ENCODE results near the gene SPDYE2B. TPM values are rescaled to one million over a fixed set of nuclear protein-coding genes. Genes with fewer than 3 reads are reported as not detected.
"Not testable (repeated sequence)": the region's sequence is repeated elsewhere in the genome, so short reads cannot be mapped to it uniquely, and the experiment has no call there.

The SPDYE2B gene
- total and polyA plus RNA-seq, 9 of the 15 experiments (the other 6 are each of a cell fraction or from before 2014, with no cell fraction given), result not detected

DNA sequence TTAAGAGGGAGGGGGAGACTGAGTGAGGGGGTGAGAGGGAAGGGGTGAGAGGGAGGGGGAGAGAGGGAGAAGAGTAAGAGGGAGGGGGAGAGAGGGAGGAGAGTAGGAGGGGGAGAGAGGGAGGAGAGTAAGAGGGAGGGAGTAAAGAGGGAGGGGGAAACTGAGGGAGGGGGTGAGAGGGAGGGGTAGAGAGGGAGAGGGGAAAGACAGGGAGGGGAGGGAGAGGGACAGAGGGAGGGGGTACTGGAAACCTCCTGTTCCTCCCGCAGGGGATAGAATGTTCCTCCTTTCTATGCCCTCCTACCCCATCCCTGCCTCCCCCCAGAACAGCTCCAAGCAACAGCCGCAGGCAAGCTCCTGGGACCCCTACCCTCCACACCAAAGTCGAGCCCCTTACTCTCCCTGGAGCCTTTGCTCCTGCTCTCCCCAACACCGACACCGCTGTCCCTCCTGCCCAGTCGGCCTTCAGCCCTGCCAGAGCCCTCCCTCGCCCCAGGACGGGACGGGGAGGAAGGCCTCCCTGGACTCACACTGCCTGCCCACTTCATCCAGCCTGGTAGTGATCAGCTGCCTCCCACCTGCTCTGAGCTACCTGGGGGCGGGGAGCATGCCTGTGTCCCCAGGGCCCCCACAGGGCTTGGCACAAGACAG lies 38.3 kb upstream of the SPDYE2B start:
- BruUV-seq (replicated peaks); intact Hi-C loops (cut with micrococcal nuclease); ATAC-seq; CTCF ChIA-PET (ENCODE audit: low intra/inter-chr PET ratio); H3K9me1 ChIP-seq (ENCODE audit: control insufficient read depth, insufficient read depth, low read length); H3K9me3 ChIP-seq (replicated peaks; ENCODE audit: control insufficient read depth, insufficient read depth, low read depth, low read length); H3K4me2 ChIP-seq (ENCODE audit: insufficient read depth, low read length); H4K20me1 ChIP-seq (replicated peaks; ENCODE audit: control insufficient read depth, insufficient read depth, low read length); POLR2A ChIA-PET; H3K27ac ChIP-seq (ENCODE audit: extremely low read depth, low read depth, low read length); FAIRE-seq; in situ Hi-C loops (cut with MboI); H3K79me2 ChIP-seq (ENCODE audit: control insufficient read depth, insufficient read depth, low read length); H3K36me3 ChIP-seq (ENCODE audit: control insufficient read depth, insufficient read depth, low read length); H2AFZ ChIP-seq (ENCODE audit: low read depth, low read length); H3K4me1 ChIP-seq (replicated peaks in 1 of 2; ENCODE audit: control insufficient read depth in 2 of 2, insufficient read depth in 2 of 2, low read length in 2 of 2); H3K4me3 ChIP-seq; H3K27me3 ChIP-seq (ENCODE audit: control insufficient read depth in 2 of 2, insufficient read depth in 2 of 2, low read length in 2 of 2): not testable (repeated sequence)
- peak in 1 of 4 experiments; percentile 37 for DNase-seq (ENCODE audit: extremely low read depth in 1 of 4, low spot score in 3 of 4)
- TF ChIP-seq, protein P1, sequence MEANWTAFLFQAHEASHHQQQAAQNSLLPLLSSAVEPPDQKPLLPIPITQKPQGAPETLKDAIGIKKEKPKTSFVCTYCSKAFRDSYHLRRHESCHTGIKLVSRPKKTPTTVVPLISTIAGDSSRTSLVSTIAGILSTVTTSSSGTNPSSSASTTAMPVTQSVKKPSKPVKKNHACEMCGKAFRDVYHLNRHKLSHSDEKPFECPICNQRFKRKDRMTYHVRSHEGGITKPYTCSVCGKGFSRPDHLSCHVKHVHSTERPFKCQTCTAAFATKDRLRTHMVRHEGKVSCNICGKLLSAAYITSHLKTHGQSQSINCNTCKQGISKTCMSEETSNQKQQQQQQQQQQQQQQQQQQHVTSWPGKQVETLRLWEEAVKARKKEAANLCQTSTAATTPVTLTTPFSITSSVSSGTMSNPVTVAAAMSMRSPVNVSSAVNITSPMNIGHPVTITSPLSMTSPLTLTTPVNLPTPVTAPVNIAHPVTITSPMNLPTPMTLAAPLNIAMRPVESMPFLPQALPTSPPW (CRISPR knock-in tag; IDR thresholded peaks at IDR 0.05), result peak; percentile 26; the same call in 1 of the 2 replicates
- WGBS (ENCODE audit: insufficient coverage, low coverage, missing lambda C conversion rate), result 51% methylated on average over 7 of the region's 10 CpGs
- peak overlapping the region in 1 of 2 experiments; percentile 74; a peak in 1 of 4 replicates for H3K9ac ChIP-seq (ENCODE audit: insufficient read depth in 1 of 2, low read depth in 2 of 2, low read length in 2 of 2)

DNA sequence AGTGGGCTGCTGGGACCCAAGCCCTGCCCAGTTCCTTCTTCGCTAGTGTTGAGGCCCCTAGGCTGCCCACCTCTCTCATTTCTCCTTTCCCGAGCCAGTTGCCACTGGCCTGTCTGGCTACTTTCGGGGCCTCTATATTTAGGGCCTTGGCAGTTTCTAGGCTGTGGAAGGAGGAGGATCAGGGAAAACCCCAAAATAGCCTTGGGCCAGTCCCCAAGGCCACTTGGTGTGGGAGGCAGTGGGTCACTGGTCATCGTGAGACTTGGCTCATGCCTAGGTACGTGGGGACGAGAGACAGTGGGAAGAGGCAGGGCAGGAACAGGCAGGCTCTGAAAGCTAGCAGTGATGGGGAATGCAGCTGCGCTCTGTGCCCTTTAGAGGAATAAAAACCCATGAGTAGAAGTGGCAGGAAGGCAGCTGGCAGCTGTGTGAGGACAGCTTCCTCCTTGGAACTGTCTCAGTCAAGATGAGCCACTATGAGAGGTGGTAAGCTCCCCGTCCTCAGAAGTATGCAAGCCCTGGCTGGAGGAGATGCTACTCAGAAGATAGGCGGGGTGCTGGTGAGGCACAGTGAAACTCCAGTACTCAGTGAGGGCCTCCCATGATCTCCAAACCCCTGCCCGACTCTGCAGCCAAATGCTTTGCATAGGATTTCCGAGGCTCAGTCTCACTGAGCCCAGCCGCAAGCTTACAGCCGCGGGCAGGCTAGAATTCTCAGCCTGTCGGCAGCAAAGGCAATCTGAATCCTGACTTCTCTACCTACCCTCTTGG lies 36.4 kb upstream of the SPDYE2B start:
- H3K4me1 ChIP-seq (replicated peaks in 1 of 2; ENCODE audit: control insufficient read depth in 2 of 2, insufficient read depth in 2 of 2, low read length in 2 of 2); H3K9ac ChIP-seq (ENCODE audit: insufficient read depth in 1 of 2, low read depth in 2 of 2, low read length in 2 of 2); H3K36me3 ChIP-seq (ENCODE audit: control insufficient read depth, insufficient read depth, low read length); H3K27ac ChIP-seq (ENCODE audit: extremely low read depth, low read depth, low read length); H3K4me3 ChIP-seq; H2AFZ ChIP-seq (ENCODE audit: low read depth, low read length); BruUV-seq (replicated peaks); H3K9me1 ChIP-seq (ENCODE audit: control insufficient read depth, insufficient read depth, low read length); in situ Hi-C loops (cut with MboI); intact Hi-C loops (cut with micrococcal nuclease); H3K9me3 ChIP-seq (replicated peaks; ENCODE audit: control insufficient read depth, insufficient read depth, low read depth, low read length); DNase-seq (ENCODE audit: extremely low read depth in 1 of 4, low spot score in 3 of 4); H3K27me3 ChIP-seq (ENCODE audit: control insufficient read depth in 2 of 2, insufficient read depth in 2 of 2, low read length in 2 of 2); H3K4me2 ChIP-seq (ENCODE audit: insufficient read depth, low read length); FAIRE-seq; CTCF ChIA-PET (ENCODE audit: low intra/inter-chr PET ratio); H4K20me1 ChIP-seq (replicated peaks; ENCODE audit: control insufficient read depth, insufficient read depth, low read length); ATAC-seq; POLR2A ChIA-PET; H3K79me2 ChIP-seq (ENCODE audit: control insufficient read depth, insufficient read depth, low read length): not testable (repeated sequence)
- TF ChIP-seq RBM25 (IDR thresholded peaks at IDR 0.05; ENCODE audit: low read depth, low read length, severe bottlenecking), result peak; percentile 9
- WGBS (ENCODE audit: insufficient coverage, low coverage, missing lambda C conversion rate), result 64% methylated on average over 3 of the region's 15 CpGs

DNA sequence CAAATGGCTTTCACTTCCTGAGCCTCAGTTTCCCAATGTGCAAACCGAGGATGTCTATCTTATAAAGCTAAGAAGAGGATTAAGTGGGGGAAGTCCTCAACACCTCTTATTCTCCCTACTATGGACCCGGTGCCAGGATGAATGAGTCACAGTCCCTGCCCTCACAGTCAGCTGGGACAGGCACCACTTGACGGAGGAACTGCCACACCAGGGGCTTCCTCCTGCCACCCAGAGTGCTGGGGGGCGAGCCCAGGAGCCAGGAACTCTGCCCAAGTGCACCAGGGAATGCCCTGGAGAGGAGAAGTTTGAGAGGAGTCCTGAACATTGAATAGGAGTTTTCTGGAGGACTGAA lies 35.8 kb upstream of the SPDYE2B start:
- no CpG with 5 or more reads among the region's 4 CpGs for WGBS (ENCODE audit: insufficient coverage, low coverage, missing lambda C conversion rate)
- H3K79me2 ChIP-seq (ENCODE audit: control insufficient read depth, insufficient read depth, low read length); H3K36me3 ChIP-seq (ENCODE audit: control insufficient read depth, insufficient read depth, low read length); H3K9ac ChIP-seq (ENCODE audit: insufficient read depth in 1 of 2, low read depth in 2 of 2, low read length in 2 of 2); H3K9me1 ChIP-seq (ENCODE audit: control insufficient read depth, insufficient read depth, low read length); H3K27me3 ChIP-seq (ENCODE audit: control insufficient read depth in 2 of 2, insufficient read depth in 2 of 2, low read length in 2 of 2); H3K4me2 ChIP-seq (ENCODE audit: insufficient read depth, low read length); DNase-seq (ENCODE audit: extremely low read depth in 1 of 4, low spot score in 3 of 4); H3K9me3 ChIP-seq (replicated peaks; ENCODE audit: control insufficient read depth, insufficient read depth, low read depth, low read length); FAIRE-seq; POLR2A ChIA-PET; H2AFZ ChIP-seq (ENCODE audit: low read depth, low read length); in situ Hi-C loops (cut with MboI); ATAC-seq; intact Hi-C loops (cut with micrococcal nuclease); CTCF ChIA-PET (ENCODE audit: low intra/inter-chr PET ratio); H3K4me1 ChIP-seq (replicated peaks in 1 of 2; ENCODE audit: control insufficient read depth in 2 of 2, insufficient read depth in 2 of 2, low read length in 2 of 2); H3K27ac ChIP-seq (ENCODE audit: extremely low read depth, low read depth, low read length); H4K20me1 ChIP-seq (replicated peaks; ENCODE audit: control insufficient read depth, insufficient read depth, low read length); BruUV-seq (replicated peaks); H3K4me3 ChIP-seq: not testable (repeated sequence)
